Stimulated activated naive CD8-positive, alpha-beta T cell treated with anti-CD3 and anti-CD28 coated beads, Interleukin-15, amount 100 ng/mL, for 72 hours (primary cell): ENCODE data around the gene ZNF385D.
"Not testable (repeated sequence)": the region's sequence is repeated elsewhere in the genome, so short reads cannot be mapped to it uniquely, and the experiment has no call there.

Experiments
- ATAC-seq: fragments of 150-1000 bp; cut with Tn5 transposase; 2 replicates; pipeline ENCODE4 v1.10.0; 2021; ENCODE audit warnings: mild to moderate bottlenecking, moderate library complexity
- DNase-seq, 2 donors: peaks; one replicate each; pipeline ENCODE4 v3.0.0; 2021 to 2022
- H3K27ac Mint-ChIP-seq, 2 donors: one replicate each; pipeline ENCODE4 v1.8.0; 2022; ENCODE audit warnings: mild to moderate bottlenecking in 2 of 2, mixed read lengths in 2 of 2, moderate library complexity in 2 of 2
- H3K27me3 Mint-ChIP-seq: one replicate; pipeline ENCODE4 v1.8.0; 2022; ENCODE audit warnings: mixed read lengths
- H3K4me1 Mint-ChIP-seq: one replicate; pipeline ENCODE4 v1.8.0; 2022; ENCODE audit warnings: mild to moderate bottlenecking, mixed read lengths
- H3K4me3 Mint-ChIP-seq, 2 donors: one replicate each; pipeline ENCODE4 v1.8.0; 2022; ENCODE audit warnings: mild to moderate bottlenecking in 2 of 2, mixed read lengths in 2 of 2, moderate library complexity in 1 of 2
- H3K9me3 Mint-ChIP-seq, 2 donors: one replicate each; pipeline ENCODE4 v1.8.0; 2022; ENCODE audit warnings: mixed read lengths in 2 of 2

ZNF385D gene

DNA sequence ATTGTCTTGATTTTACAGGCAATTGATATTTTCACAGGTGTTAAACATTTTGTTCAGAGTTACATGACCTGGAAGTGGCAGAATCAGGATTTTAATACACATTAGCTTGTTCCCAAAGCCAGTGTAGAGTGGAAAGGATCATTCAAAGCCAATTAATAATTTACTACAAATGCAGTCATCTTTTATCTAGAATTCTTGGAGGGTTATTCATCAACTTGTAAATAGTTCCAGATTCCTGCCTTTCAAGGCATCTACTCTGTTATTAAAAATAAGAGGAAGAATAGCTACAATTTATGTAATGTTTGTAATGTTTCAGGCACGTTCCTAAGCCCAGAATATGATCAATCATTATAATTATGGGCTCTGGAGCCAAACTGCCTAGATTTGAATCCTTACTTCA is 358.5 kb downstream of the ZNF385D start:
- ATAC-seq (no peak), DNase-seq (no peak)
- Mint-ChIP-seq H3K4me3 (no peak overlapping the region), H3K4me1 (no peaks in the 10 kb centered on the region), H3K9me3 (peaks cover 4 to 5% of the 10 kb centered on the region in 2 donors), H3K27ac (no peak overlapping the region), H3K27me3 (no peaks in the 10 kb centered on the region)

DNA sequence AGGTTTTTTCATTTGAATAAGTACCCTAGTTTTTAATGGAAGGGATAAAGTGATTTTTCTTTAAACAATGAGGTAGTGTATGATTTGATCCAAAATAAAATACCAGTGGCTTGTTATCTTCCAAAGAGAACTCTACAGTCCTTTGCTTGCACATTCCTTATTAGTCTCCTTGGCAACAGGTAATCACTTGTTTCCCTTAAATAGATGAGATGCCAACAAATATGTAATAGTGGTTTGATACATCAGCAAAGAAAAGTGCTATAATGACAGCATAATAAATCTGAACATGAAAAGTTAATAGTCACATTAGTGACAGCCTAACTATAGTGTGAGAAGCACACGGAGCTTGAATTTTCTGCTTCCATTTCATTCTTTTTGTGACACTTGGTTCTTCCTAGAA is 360.2 kb downstream of the ZNF385D start:
- H3K4me1 Mint-ChIP-seq, result no peaks in the 10 kb centered on the region
- H3K4me3 Mint-ChIP-seq, result no peak overlapping the region
- no peak overlapping the region for H3K27ac Mint-ChIP-seq
- no peaks in the 10 kb centered on the region for H3K27me3 Mint-ChIP-seq
- H3K9me3 Mint-ChIP-seq, result peaks cover 4 to 17% of the 10 kb centered on the region in 2 donors
- ATAC-seq (no peak), DNase-seq (no peak)

DNA sequence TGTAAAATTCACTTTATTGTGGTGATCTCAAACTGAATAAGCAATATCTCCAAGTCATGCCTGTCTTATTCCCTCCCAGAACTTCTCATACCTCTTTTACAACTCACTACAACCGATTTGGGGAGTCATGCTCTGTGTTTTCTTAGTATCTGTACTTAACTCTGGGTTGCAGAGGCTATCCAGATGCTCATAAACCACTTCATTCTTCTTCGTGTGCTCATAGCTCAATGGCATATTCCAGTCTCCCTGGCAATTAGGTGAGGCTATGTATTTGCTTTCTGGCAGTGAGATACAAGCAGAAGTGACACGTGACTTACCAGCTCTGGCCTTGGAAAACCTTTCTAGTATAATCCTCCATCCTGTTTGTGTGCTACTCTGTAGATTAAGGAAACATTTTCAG is 360.9 kb downstream of the ZNF385D start:
- H3K27ac Mint-ChIP-seq, result no peak overlapping the region
- no peak overlapping the region for H3K4me3 Mint-ChIP-seq
- DNase-seq, result no peak
- H3K4me1 Mint-ChIP-seq, result no peaks in the 10 kb centered on the region
- peaks cover 4 to 18% of the 10 kb centered on the region in 2 donors for H3K9me3 Mint-ChIP-seq
- no peak for ATAC-seq
- H3K27me3 Mint-ChIP-seq, result no peaks in the 10 kb centered on the region

DNA sequence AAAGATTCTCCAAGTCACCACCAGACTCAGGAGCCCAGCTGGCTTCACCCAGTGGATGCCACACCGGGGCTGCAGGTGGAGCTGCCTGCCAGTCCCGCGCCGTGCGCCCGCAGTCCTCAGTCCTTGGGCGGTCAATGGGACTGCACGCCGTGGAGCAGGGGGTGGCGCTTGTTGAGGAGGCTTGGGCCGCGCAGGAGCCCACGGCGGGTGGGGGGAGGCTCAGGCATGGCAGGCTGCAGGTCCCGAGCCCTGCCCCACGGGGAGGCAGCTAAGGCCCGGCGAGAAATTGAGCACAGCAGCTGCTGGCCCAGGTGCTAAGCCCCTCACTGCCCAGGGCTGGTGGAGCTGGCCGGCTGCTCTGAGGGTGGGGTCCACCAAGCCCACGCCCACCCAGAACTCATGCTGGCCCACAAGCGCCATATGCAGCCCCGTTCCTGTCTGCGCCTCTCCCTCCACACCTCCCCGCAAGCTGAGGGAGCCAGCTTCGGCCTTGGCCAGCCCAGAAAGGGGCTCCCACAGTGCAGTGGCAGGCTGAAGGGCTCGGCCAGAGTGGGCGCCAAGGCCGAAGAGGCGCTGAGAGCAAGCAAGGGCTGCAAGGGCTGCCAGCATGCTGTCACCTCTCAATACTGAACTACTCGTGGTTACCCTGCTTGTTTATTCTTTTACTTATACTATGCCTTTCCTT is 363.7 kb downstream of the ZNF385D start:
- H3K4me3 Mint-ChIP-seq, H3K27ac Mint-ChIP-seq, H3K4me1 Mint-ChIP-seq, H3K27me3 Mint-ChIP-seq, ATAC-seq, DNase-seq: not testable (repeated sequence)
- H3K9me3 Mint-ChIP-seq, result peaks cover 4 to 20% of the 10 kb centered on the region in 2 donors

DNA sequence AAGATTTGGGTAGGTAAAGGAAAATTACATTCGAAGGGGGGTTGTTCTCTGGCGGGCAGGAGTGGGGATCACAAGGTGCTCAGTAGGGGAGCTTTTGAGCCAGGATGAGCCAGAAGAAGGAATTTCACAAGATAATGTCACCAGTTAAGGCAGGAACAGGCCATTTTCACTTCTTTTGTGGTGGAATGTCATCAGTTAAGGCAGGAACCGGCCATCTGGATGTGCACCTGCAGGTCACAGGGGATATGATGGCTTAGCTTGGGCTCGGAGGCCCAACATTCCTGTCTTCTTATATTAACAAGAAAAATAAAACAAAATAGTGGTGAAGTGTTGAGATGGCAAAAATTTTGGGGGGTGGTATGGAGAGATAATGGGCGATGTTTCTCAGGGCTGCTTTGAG is 373.0 kb downstream of the ZNF385D start:
- not testable (repeated sequence) for H3K4me1 Mint-ChIP-seq, DNase-seq, H3K27ac Mint-ChIP-seq, ATAC-seq, H3K27me3 Mint-ChIP-seq, H3K4me3 Mint-ChIP-seq
- peaks cover 8 to 12% of the 10 kb centered on the region in 2 donors for H3K9me3 Mint-ChIP-seq

DNA sequence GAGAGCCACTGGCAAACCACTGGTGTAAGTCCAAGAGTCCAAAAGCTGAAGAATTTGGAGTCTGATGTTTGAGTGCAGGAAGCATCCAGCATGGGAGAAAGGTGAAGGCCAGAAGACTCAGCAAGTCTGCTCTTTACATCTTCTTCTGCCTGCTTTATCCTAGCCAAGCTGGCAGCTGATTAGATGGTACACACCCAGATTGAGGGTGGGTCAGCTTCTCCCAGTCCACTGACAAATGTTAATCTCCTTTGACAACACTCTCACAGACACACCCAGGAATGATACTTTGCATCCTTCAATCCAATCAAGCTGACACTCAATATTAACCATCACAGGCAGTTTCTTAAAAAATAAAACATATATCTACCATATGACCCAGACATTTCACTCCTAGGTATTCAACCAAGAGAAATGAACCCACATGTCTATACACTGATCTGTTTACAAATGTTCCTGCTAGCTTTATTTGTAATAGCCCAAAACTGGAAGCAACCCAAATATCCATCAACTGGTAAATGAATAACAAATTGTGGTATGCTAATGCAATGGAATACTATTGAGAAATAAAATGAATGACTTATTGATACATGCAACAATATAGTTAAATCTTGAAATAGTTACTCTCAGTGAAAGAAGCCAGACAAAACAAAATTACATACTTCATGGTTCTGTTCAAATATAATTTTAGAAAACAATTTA is 373.8 kb downstream of the ZNF385D start:
- Mint-ChIP-seq H3K4me3 (no peak overlapping the region), H3K27me3 (no peaks in the 10 kb centered on the region), H3K9me3 (peaks cover 8 to 9% of the 10 kb centered on the region in 2 donors), H3K27ac (no peak overlapping the region), H3K4me1 (no peaks in the 10 kb centered on the region)
- no peak for ATAC-seq
- no peak for DNase-seq

DNA sequence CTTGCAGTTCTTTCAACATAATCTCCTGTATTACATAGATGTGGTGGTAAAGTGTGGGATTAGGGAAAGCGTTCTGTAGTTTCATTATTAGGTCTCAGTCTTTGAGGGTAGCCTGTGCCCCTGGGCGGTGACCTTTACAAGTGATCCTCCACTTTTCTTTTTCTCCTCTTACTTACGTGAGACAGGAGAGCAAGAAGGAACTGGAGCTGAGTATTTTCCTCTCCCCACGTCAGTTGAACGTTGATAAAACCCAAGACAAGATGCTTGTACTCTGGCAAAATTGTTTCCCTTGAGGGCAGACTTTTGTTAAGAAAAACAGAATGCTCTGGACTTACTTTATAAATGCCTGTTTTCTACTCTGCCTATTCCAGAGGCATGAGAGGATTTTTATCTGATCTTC is 378.7 kb downstream of the ZNF385D start:
- no peaks in the 10 kb centered on the region for H3K4me1 Mint-ChIP-seq
- no peak overlapping the region for H3K4me3 Mint-ChIP-seq
- ATAC-seq, result no peak
- H3K27ac Mint-ChIP-seq, result no peak overlapping the region
- peaks cover 8 to 11% of the 10 kb centered on the region in 2 donors for H3K9me3 Mint-ChIP-seq
- H3K27me3 Mint-ChIP-seq, result no peaks in the 10 kb centered on the region
- DNase-seq, result no peak
